ENCODE data around the gene FNDC5.

The FNDC5 gene

GRCh38 chr1:32891630-32892029, 20.9 kb upstream of the FNDC5 start:
- no peak overlapping the region for H3K27ac ChIP-seq
- TF ChIP-seq CTCF (IDR thresholded peaks at IDR 0.05) (no peak), ZFX (IDR thresholded peaks at IDR 0.05; ENCODE audit: borderline replicate concordance) (no peak)

GRCh38 chr1:32891241-32891570, 20.5 kb upstream of the FNDC5 start:
- no peak for TF ChIP-seq ZFX (IDR thresholded peaks at IDR 0.05; ENCODE audit: borderline replicate concordance)
- no peak for TF ChIP-seq CTCF (IDR thresholded peaks at IDR 0.05)
- H3K27ac ChIP-seq, result no peak overlapping the region

GRCh38 chr1:32890516-32891240, 20.0 kb upstream of the FNDC5 start:
- TF ChIP-seq ZFX (IDR thresholded peaks at IDR 0.05; ENCODE audit: borderline replicate concordance), result no peak
- H3K27ac ChIP-seq, result no peak overlapping the region

GRCh38 chr1:32889731-32890278, 19.1 kb upstream of the FNDC5 start:
- no peak overlapping the region for H3K27ac ChIP-seq
- no peak for TF ChIP-seq ZFX (IDR thresholded peaks at IDR 0.05; ENCODE audit: borderline replicate concordance)
- TF ChIP-seq CTCF (IDR thresholded peaks at IDR 0.05), result no peak

- no peak for TF ChIP-seq CTCF (IDR thresholded peaks at IDR 0.05)
- TF ChIP-seq ZFX (IDR thresholded peaks at IDR 0.05; ENCODE audit: borderline replicate concordance), result no peak
Observed at GRCh38 chr1:32888677-32889420, 18.1 kb upstream of the FNDC5 start.

GRCh38 chr1:32888134-32888533, 17.4 kb upstream of the FNDC5 start:
- no peak overlapping the region for H3K27ac ChIP-seq
- TF ChIP-seq ZFX (IDR thresholded peaks at IDR 0.05; ENCODE audit: borderline replicate concordance) (no peak), CTCF (IDR thresholded peaks at IDR 0.05) (no peak)

More at GRCh38 chr1:32888677-32889420, 18.1 kb upstream of the FNDC5 start:
- H3K27ac ChIP-seq, result no peak overlapping the region

GRCh38 chr1:32887623-32888022, 16.9 kb upstream of the FNDC5 start:
- TF ChIP-seq ZFX (IDR thresholded peaks at IDR 0.05; ENCODE audit: borderline replicate concordance) (no peak), CTCF (IDR thresholded peaks at IDR 0.05) (no peak)
- no peak overlapping the region for H3K27ac ChIP-seq
